Measurements from ENCODE around the gene NKX2-4. TPM values are rescaled to one million over a fixed set of nuclear protein-coding genes. Genes with fewer than 3 reads are reported as not detected.

Gene NKX2-4
- polyA plus RNA-seq, 1 experiment = not detected

- POLR2A ChIA-PET = no interaction called here
Measured at GRCh38 chr20:21380711-21381110, 16.6 kb downstream of the NKX2-4 start.

GRCh38 chr20:21378259-21378658, 19.1 kb downstream of the NKX2-4 start:
- CTCF ChIA-PET = no interaction called here
- POLR2A ChIA-PET = no interaction called here
- no peak for TF ChIP-seq CTCF (IDR thresholded peaks at IDR 0.05; ENCODE audit: insufficient read depth, low read depth, low read length)
- Histone ChIP-seq H3K4me3 (ENCODE audit: low read depth, low read length) (no peak overlapping the region), H3K36me3 (ENCODE audit: control insufficient read depth, insufficient read depth, low read length) (no peaks in the 10 kb centered on the region; the same call in 1 of the 2 replicates), H3K27me3 (ENCODE audit: control insufficient read depth, insufficient read depth, low read length) (no peaks in the 10 kb centered on the region)
- DNase-seq (ENCODE audit: low read depth) = no peak

More at GRCh38 chr20:21380711-21381110, 16.6 kb downstream of the NKX2-4 start:
- no peaks in the 10 kb centered on the region; the same call in 1 of the 2 replicates for H3K36me3 ChIP-seq (ENCODE audit: control insufficient read depth, insufficient read depth, low read length)
- no peak for TF ChIP-seq CTCF (IDR thresholded peaks at IDR 0.05; ENCODE audit: insufficient read depth, low read depth, low read length)
- no peaks in the 10 kb centered on the region for H3K27me3 ChIP-seq (ENCODE audit: control insufficient read depth, insufficient read depth, low read length)
- CTCF ChIA-PET = no interaction called here
- DNase-seq (ENCODE audit: low read depth) = no peak
- no peak overlapping the region for H3K4me3 ChIP-seq (ENCODE audit: low read depth, low read length)

GRCh38 chr20:21377701-21378100, 19.6 kb downstream of the NKX2-4 start:
- H3K36me3 ChIP-seq (ENCODE audit: control insufficient read depth, insufficient read depth, low read length) = no peaks in the 10 kb centered on the region; the same call in 1 of the 2 replicates
- ChIA-PET CTCF (no interaction called here), POLR2A (no interaction called here)
- no peaks in the 10 kb centered on the region for H3K27me3 ChIP-seq (ENCODE audit: control insufficient read depth, insufficient read depth, low read length)
- H3K4me3 ChIP-seq (ENCODE audit: low read depth, low read length) = no peak overlapping the region
- TF ChIP-seq CTCF (IDR thresholded peaks at IDR 0.05; ENCODE audit: insufficient read depth, low read depth, low read length) = no peak
- no peak for DNase-seq (ENCODE audit: low read depth)

GRCh38 chr20:21376626-21377025, 20.7 kb downstream of the NKX2-4 start:
- TF ChIP-seq CTCF (IDR thresholded peaks at IDR 0.05; ENCODE audit: insufficient read depth, low read depth, low read length) = no peak
- Histone ChIP-seq H3K27me3 (ENCODE audit: control insufficient read depth, insufficient read depth, low read length) (no peaks in the 10 kb centered on the region), H3K36me3 (ENCODE audit: control insufficient read depth, insufficient read depth, low read length) (no peaks in the 10 kb centered on the region; the same call in 1 of the 2 replicates), H3K4me3 (ENCODE audit: low read depth, low read length) (no peak overlapping the region)
- DNase-seq (ENCODE audit: low read depth) = no peak
- POLR2A ChIA-PET = no interaction called here
- CTCF ChIA-PET = interaction anchor here (0.7 kb wide), 1 partner anchor 271 kb away, joined by 3 read pairs; no protein-coding TSS in a partner anchor

GRCh38 chr20:21373436-21373835, 23.9 kb downstream of the NKX2-4 start:
- DNase-seq (ENCODE audit: low read depth) = no peak
- POLR2A ChIA-PET = no interaction called here
- H3K36me3 ChIP-seq (ENCODE audit: control insufficient read depth, insufficient read depth, low read length) = no peaks in the 10 kb centered on the region; the same call in 1 of the 2 replicates

More at GRCh38 chr20:21373436-21373835, 23.9 kb downstream of the NKX2-4 start:
- CTCF ChIA-PET = interaction anchor here (1.9 kb wide), 1 partner anchor 11 kb away, joined by 4 read pairs; no protein-coding TSS in a partner anchor
- Histone ChIP-seq H3K4me3 (ENCODE audit: low read depth, low read length) (no peak overlapping the region), H3K27me3 (ENCODE audit: control insufficient read depth, insufficient read depth, low read length) (no peaks in the 10 kb centered on the region)
- no peak for TF ChIP-seq CTCF (IDR thresholded peaks at IDR 0.05; ENCODE audit: insufficient read depth, low read depth, low read length)
